NCI-H2196 treated with DMSO at 0.1 percent for 48 hours (cell line): Measurements from ENCODE around the gene ARHGEF7.

ENCODE experiments used
- DNase-seq: peaks from one replicate; lab custom pipeline; 2025; ENCODE audit not compliant: unreplicated experiment; lab: John Stamatoyannopoulos, UW

The ARHGEF7 gene

GRCh38 chr13:111132948-111133347 is 17.8 kb downstream of the ARHGEF7 start:
- DNase-seq: no peak

- DNase-seq: no peak
These were observed 24.3 kb downstream of the ARHGEF7 start for GRCh38 chr13:111139452-111139851.

GRCh38 chr13:111139873-111140561 is 24.9 kb downstream of the ARHGEF7 start:
- peak; percentile 8 for DNase-seq

- DNase-seq: no peak
These were observed 25.5 kb downstream of the ARHGEF7 start for GRCh38 chr13:111140562-111141105.

- DNase-seq: no peak
These were observed 27.4 kb downstream of the ARHGEF7 start for GRCh38 chr13:111142472-111142871.

GRCh38 chr13:111143865-111144540 is 28.9 kb downstream of the ARHGEF7 start:
- no peak for DNase-seq

- DNase-seq: no peak
These were observed 30.0 kb downstream of the ARHGEF7 start for GRCh38 chr13:111145071-111145470.

GRCh38 chr13:111145506-111145905 is 30.4 kb downstream of the ARHGEF7 start:
- DNase-seq: no peak

- no peak for DNase-seq
These were observed 37.7 kb downstream of the ARHGEF7 start for GRCh38 chr13:111152844-111153243.

GRCh38 chr13:111153279-111153976 is 38.3 kb downstream of the ARHGEF7 start:
- peak; percentile 52 for DNase-seq

- no peak for DNase-seq
These were observed 38.8 kb downstream of the ARHGEF7 start for GRCh38 chr13:111153977-111154332.

GRCh38 chr13:111156421-111156820 is 41.3 kb downstream of the ARHGEF7 start:
- no peak for DNase-seq

GRCh38 chr13:111158136-111158805 is 43.2 kb downstream of the ARHGEF7 start:
- DNase-seq: no peak

GRCh38 chr13:111159362-111160320 is 44.5 kb downstream of the ARHGEF7 start:
- no peak for DNase-seq

GRCh38 chr13:111160648-111161047 is 45.5 kb downstream of the ARHGEF7 start:
- DNase-seq: no peak

- no peak for DNase-seq
These were observed 46.8 kb downstream of the ARHGEF7 start for GRCh38 chr13:111161601-111162600.

- no peak for DNase-seq
These were observed 50.3 kb downstream of the ARHGEF7 start for GRCh38 chr13:111165241-111166010.
